Keratinocyte (primary cell): ENCODE data around the gene CYP2B6.

Experiments
- CTCF ChIP-seq, 3 experiments: IDR thresholded peaks in 1 of 3; conservative IDR thresholded peaks in 1 of 3; optimal IDR thresholded peaks in 1 of 3; 2 replicates in 2 of 3; 3 replicates in 1 of 3; pipeline versions ENCODE3 to v1.5.1; 2011; ENCODE audit warnings: low read length in 3 of 3, mild to moderate bottlenecking in 3 of 3, moderate library complexity in 2 of 3, control low read depth in 1 of 3, inconsistent platforms in 1 of 3; ENCODE audit not compliant: insufficient read depth in 2 of 3; ENCODE audit errors: extremely low read depth in 1 of 3
- EZH2 ChIP-seq: IDR thresholded peaks from one replicate; pipeline ENCODE4 v1.6.1; 2012; ENCODE audit warnings: inconsistent platforms, mild to moderate bottlenecking, low read length, moderate library complexity

DNA sequence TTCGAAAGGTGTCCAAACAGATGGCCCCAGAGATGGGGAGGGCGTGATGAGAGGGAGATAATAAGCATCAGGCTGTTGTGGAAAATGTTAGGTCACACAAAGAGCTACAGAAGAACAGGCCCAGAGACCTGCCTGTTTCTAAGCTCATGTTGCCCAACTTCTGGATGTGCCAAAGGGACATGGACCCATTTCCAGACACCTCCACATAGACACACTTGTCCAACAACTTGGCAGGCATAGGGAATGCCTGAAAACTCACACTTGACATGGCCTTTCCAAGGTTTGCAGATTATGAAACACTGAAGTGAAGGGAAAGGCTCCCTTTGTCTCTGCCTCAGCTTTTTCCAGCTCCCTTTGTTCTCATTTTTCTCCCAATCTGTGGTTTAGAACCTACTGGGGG is 43.5 kb upstream of the CYP2B6 start:
- no peak for TF ChIP-seq CTCF (optimal IDR thresholded peaks at IDR 0.05 in 1 of 3, IDR thresholded peaks at IDR 0.05 in 1 of 3, conservative IDR thresholded peaks at IDR 0.05 in 1 of 3; ENCODE audit: extremely low read depth in 1 of 3, insufficient read depth in 2 of 3, low read length in 3 of 3)
- no peak for TF ChIP-seq EZH2
